ENCODE measurements around the gene KIAA0825.
"Not testable (repeated sequence)": the region's sequence is repeated elsewhere in the genome, so short reads cannot be mapped to it uniquely, and the experiment has no call there.

KIAA0825 gene

DNA sequence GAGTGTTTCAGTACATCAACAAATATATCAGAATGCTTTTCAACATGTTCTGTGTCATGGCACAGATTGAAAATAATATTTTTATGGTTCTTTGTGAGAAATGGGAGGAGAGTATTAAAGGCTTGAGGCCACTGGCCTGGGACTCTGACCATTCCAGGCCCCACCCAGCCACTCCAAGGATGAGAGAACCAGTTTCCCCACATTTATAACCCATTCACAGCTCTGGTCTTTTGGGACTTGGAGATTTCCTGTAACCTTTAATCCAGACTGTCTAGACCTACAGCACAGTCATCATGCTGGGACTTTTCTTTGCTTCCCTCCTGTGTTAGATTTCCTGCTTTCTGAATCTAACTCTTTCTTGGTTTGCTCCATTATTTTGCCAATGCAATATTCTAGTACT is 389.6 kb downstream of the KIAA0825 start:
- no peak for DNase-seq

- no peak for DNase-seq
Measured at GRCh38 chr5:94223235-94223634, 395.2 kb downstream of the KIAA0825 start.

DNA sequence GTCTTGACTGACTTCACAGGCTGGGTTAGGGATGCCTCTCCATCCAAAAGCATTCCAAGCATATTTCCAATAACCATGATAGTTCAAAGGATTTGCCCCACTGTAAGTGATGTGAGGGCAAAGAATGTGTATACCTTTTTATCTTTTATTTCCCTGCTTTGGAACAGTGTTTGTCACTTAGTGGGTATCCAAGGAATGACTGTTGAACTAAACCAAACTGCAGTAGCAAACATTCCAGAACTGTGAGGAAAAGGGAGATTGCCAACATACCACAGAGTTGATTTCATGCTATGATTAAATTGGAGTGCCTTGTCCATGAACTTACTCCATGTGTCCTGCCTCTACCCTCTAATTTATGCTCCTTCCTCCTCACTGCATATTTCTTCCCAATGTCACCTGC is 400.0 kb downstream of the KIAA0825 start:
- no peak for DNase-seq

DNA sequence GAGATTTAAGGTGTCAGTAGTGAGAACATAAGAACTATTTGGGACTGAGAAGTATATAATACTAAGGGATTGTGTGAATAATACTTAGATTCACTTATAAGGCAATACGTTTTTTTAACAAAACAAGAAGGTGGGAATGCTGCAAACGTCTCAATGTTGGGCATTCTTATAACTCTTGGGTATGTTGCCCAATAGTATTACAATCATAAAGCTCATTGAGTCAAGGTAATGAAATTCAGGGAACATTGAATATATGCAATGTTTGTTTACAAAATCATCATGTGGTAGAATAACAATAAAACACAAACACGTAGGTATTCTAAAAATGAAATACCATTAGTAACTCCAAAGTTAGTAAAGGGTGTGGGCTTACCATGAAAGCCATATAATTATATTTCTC is 400.7 kb downstream of the KIAA0825 start:
- no peak for DNase-seq

DNA sequence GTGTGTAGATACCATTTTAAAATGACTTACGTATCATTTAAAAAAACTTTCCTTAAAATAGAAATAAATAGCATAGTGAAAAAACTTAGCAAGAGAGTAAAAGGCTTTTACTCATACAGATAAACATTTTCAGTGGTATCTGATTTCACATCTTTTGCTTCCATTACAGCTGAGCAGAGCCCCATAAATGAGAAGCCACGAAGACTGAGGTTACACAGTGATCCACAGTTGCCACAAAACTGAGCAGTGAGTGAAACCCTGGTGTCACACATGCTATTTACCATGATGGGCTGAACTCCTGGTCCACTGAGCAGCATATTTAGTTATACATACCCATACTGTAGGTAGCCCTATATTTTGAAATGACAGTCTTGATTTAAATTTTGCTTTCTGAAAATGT is 401.2 kb downstream of the KIAA0825 start:
- DNase-seq, result no peak

DNA sequence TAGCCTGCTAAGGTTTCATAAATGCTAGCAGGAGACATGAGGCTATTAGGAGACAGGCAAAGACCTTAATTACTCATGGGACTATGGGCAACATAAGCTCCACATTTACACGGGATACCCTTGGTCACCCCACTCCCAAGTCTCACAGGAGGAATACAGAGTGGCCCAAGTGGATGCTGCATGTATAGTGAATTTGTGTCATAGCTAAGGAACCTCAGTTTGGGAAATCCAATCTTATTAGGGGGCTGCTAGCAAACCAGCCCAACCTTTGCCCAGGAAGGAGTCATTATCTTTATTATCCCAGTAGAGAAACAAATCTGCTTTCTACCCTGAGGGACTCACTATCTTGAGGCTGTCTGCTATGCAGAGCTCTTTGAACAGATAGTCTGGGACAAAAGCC is 405.9 kb downstream of the KIAA0825 start:
- no peak for DNase-seq

DNA sequence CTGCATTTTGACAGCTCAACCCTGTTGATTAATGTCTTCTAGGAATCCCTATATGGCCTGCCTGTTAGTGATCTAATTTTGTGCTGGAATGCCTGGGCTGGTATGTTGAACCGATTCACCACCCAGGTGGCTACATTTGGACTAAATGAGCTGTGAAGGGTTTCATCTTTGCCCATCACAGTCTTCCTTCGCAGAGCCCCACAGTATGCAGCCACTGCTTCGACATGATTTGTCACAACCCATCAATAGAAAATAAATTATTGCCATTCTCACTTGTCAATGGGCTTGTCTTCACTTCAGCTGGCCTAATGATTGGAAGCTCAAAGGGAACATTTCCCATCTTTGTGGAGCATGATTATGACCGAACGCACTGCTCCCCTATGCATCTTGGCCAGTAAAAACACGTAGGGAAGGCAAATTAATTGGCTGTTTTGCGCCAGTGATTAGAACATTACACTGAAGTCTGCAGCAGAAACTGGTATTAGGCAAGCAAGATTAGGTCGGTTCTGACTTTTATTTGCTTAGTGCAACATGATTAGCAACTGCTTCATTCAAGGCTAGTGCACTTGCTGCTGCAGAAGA is 408.5 kb downstream of the KIAA0825 start:
- no peak for DNase-seq

DNA sequence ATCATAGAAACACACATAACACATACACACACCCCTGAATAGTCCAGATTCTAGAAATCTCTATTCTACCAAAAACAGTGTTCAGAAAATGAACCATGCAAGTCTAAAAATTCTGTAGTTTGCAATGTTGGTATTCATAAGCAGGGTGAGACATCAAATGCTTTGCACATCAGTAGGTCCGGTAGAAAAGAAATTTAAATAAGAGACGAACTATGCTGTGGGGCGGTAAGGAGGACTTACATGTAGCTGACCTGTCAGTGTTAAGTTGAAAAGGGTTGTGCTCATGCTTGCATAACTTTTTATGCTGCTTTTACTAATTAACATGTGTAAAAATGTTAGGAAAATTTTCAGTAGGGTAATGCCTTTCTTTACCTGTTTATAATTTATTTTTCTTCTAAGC is 409.1 kb downstream of the KIAA0825 start:
- no peak for DNase-seq

DNA sequence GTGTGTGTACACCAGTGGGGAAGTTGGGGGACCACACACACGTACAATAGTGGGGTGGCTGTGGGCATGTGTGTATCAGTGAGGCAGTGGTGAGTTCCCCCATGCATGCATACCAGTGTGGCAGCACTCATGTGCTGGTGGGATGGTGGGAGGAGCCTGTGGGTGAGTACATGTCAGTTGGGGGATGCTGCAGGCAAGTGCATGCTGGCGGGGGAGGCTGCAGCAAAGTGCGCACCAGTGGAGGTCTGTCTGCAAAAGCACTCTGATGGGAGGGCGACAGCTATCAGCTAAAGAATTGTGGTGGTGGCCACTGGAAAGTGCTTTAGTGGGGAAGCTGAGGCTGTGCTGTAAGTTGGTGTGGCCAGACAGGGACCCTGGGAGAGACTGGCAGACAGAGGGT is 418.8 kb downstream of the KIAA0825 start:
- DNase-seq, result no peak

GRCh38 chr5:94197970-94198369 is 420.4 kb downstream of the KIAA0825 start:
- no peak for DNase-seq

GRCh38 chr5:94196953-94197352 is 421.5 kb downstream of the KIAA0825 start:
- DNase-seq, result no peak

GRCh38 chr5:94192658-94193391 is 425.6 kb downstream of the KIAA0825 start:
- no peak for DNase-seq

DNA sequence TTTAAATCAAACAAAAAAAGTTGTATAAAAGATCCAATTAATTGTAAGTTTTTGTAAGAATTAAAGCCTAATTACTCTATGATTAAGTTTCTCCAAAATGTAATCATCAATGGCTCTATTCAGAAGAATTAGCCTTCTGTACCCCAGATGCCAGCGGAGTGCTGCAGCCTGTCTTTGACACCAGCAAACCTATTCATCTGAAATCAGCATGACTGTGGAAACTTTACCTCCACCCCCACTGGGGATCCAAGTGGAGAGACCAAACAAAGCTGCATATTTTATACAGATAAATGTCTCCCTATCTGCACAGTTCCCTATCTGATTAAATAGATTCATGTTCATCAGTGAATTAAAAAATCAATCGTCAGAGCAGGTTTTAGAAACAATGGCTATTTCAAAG is 426.8 kb downstream of the KIAA0825 start:
- DNase-seq, result no peak

GRCh38 chr5:94188725-94189124 is 429.7 kb downstream of the KIAA0825 start:
- DNase-seq, result no peak

- no peak for DNase-seq
Measured at GRCh38 chr5:94184870-94185269, 433.5 kb downstream of the KIAA0825 start.

DNA sequence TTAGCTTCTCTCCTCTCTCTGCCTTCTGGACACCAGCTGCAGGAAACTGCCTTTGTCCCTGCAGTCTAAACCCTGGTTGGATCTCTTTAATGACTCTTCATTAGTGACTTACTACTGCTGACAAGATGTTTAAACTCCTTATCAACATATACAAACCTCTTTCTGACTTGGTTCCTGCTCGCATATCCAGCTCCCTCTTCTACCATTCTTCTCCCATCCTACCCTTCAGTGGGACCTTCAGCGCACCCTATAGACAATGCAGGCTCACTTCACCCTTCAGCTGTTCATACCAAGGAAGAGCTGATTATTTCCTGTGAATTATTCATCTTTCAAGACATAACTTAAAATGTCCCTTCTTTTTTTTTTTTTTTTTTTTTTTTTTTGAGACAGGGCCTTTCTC is 436.5 kb downstream of the KIAA0825 start:
- no peak for DNase-seq

- DNase-seq, result no peak
Measured at GRCh38 chr5:94180761-94181160, 437.6 kb downstream of the KIAA0825 start.

DNA sequence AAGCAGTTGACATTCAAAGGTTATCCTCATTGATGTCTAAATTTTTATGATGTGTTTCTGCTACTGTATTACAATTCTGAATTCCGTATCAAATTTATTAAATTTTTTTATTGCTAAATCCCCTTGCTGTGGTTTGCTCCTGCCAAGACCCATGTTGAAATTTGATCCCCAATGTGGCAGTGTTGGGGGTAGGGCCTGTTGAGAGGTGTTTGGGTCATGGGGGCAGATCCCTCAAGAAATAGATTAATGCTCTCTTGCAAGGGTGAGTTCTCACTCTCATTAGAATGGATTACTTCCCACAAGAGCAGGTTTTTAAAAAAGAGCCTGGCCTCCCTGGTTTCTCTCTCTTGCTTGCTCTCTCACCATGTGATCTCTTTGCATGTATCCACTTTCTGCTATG is 442.5 kb downstream of the KIAA0825 start:
- DNase-seq, result no peak

GRCh38 chr5:94174748-94175411 is 443.5 kb downstream of the KIAA0825 start:
- DNase-seq, result no peak

- DNase-seq, result no peak
Measured at GRCh38 chr5:94173100-94173499, 445.3 kb downstream of the KIAA0825 start.

- DNase-seq, result not testable (repeated sequence)
Measured at GRCh38 chr5:94171070-94171469, 447.3 kb downstream of the KIAA0825 start.

GRCh38 chr5:94170158-94170557 is 448.2 kb downstream of the KIAA0825 start:
- DNase-seq, result not testable (repeated sequence)

- no peak for DNase-seq
Measured at GRCh38 chr5:94168151-94168550, 450.3 kb downstream of the KIAA0825 start.

DNA sequence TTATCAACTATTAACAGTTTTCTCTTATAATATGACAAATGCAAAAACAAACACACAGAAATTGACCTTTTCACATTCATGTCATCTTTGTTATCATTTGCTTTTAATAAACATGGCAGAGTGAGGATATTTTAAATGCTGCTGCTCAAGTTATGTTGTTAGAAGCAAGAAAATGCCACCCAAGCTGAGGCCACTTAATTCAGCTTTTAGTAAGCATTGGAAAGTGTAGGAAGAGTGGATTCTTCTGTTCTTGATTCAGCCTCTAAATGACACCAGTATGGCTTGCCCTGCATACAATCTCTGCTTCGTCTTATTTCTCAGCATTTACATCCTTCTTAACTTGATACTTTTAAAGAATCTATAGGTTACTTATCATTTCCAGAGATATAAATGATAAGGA is 456.6 kb downstream of the KIAA0825 start:
- no peak for DNase-seq
